ENCODE results near the gene SETBP1. TPM values are rescaled to one million over a fixed set of nuclear protein-coding genes. Genes with fewer than 3 reads are reported as not detected.

SETBP1 gene
- polyA plus RNA-seq, 1 experiment = 2.9 TPM

DNA sequence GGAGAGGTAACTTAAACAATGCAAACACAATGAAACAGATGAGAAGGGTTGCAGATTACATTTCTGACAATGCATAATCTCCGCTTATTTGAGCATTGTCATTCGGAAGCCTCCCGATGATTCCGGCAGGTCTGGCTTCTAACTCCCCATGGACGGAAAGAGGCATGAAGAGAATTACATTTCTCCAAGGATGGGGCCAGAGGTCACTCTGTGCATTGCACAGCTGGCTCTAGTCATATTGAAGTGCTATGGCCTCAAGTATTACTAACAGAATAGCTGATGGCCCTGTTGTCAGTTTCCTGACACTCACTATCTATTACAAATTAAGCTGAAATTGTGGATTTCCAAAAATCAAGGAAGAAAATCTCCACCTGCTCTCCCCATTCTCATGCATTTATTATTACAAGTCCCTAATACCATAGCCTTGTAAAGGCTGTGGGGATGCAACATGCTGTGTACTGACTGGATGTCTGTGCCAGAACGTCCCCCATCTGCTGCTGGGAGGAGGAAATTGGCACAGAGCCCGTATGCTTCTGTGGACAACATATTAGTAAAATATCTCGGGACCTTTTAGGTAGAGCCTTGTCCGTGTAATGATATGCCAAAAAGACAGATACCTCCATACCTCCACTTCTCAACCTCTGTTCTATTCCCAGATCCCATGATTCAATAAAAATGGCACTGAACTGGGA is 168.1 kb downstream of the SETBP1 start:
- DNase-seq (ENCODE audit: low read depth) = no peak
- CTCF ChIA-PET = no interaction called here
- H3K36me3 ChIP-seq (ENCODE audit: control insufficient read depth, insufficient read depth, low read length) = no peaks in the 10 kb centered on the region; the same call in 1 of the 2 replicates
- no peak overlapping the region for H3K4me3 ChIP-seq (ENCODE audit: low read depth, low read length)
- H3K27me3 ChIP-seq (ENCODE audit: control insufficient read depth, insufficient read depth, low read length) = no peaks in the 10 kb centered on the region; the same call in 1 of the 2 replicates
- POLR2A ChIA-PET = interaction anchor here (0.7 kb wide), 1 partner anchor 134 kb away, joined by 11 read pairs; no protein-coding TSS in a partner anchor
- TF ChIP-seq, protein P1, sequence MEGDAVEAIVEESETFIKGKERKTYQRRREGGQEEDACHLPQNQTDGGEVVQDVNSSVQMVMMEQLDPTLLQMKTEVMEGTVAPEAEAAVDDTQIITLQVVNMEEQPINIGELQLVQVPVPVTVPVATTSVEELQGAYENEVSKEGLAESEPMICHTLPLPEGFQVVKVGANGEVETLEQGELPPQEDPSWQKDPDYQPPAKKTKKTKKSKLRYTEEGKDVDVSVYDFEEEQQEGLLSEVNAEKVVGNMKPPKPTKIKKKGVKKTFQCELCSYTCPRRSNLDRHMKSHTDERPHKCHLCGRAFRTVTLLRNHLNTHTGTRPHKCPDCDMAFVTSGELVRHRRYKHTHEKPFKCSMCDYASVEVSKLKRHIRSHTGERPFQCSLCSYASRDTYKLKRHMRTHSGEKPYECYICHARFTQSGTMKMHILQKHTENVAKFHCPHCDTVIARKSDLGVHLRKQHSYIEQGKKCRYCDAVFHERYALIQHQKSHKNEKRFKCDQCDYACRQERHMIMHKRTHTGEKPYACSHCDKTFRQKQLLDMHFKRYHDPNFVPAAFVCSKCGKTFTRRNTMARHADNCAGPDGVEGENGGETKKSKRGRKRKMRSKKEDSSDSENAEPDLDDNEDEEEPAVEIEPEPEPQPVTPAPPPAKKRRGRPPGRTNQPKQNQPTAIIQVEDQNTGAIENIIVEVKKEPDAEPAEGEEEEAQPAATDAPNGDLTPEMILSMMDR (IDR thresholded peaks at IDR 0.05; ENCODE audit: insufficient read depth, low read depth, low read length) = no peak

DNA sequence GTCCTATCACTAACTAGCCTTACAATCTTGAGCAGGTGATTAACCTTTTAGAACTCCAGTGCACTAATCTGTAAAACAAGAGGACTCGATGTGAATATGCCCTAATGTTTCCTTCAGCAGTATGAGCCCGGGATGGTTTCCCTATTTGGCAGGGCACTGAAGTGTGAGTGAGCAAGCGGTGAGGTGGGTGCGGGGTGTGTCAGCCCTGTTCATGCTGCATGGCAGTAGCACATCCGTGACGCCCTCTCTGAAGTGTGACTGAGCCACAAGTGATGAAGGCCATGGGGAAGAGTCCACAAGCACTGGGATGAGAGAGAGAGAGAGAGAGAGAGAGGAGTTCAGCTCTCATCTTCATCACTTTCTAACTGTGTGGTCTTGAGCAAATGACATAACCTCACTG is 168.7 kb downstream of the SETBP1 start:
- no peaks in the 10 kb centered on the region; the same call in 1 of the 2 replicates for H3K36me3 ChIP-seq (ENCODE audit: control insufficient read depth, insufficient read depth, low read length)
- no peak for DNase-seq (ENCODE audit: low read depth)
- TF ChIP-seq, protein P1 (IDR thresholded peaks at IDR 0.05; ENCODE audit: insufficient read depth, low read depth, low read length) = no peak
- H3K27me3 ChIP-seq (ENCODE audit: control insufficient read depth, insufficient read depth, low read length) = no peaks in the 10 kb centered on the region; the same call in 1 of the 2 replicates
- ChIA-PET CTCF (no interaction called here), POLR2A (no interaction called here)
- no peak overlapping the region for H3K4me3 ChIP-seq (ENCODE audit: low read depth, low read length)

DNA sequence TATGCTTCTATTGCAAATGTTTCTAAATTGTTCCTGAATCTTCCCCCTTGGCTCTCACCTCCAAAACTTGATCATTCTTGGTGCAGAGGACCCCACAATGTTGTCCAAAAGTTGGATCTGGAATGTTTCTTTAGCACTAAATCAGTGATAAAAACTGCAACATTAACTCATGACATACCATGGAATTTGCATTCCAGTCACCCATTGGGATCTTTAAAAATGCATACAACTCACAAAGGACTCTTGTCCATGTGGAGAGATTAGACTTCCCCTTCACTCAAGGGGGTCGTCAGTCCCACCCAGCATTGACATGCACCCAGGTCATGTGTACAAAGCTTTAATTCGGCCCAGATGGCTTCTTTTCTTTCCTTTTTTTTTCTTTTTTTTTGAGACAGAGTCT is 169.3 kb downstream of the SETBP1 start:
- Histone ChIP-seq H3K36me3 (ENCODE audit: control insufficient read depth, insufficient read depth, low read length) (no peaks in the 10 kb centered on the region; the same call in 1 of the 2 replicates), H3K27me3 (ENCODE audit: control insufficient read depth, insufficient read depth, low read length) (no peaks in the 10 kb centered on the region; the same call in 1 of the 2 replicates), H3K4me3 (ENCODE audit: low read depth, low read length) (no peak overlapping the region)
- CTCF ChIA-PET = no interaction called here
- TF ChIP-seq, protein P1 (IDR thresholded peaks at IDR 0.05; ENCODE audit: insufficient read depth, low read depth, low read length) = no peak
- no peak for DNase-seq (ENCODE audit: low read depth)
- POLR2A ChIA-PET = no interaction called here

DNA sequence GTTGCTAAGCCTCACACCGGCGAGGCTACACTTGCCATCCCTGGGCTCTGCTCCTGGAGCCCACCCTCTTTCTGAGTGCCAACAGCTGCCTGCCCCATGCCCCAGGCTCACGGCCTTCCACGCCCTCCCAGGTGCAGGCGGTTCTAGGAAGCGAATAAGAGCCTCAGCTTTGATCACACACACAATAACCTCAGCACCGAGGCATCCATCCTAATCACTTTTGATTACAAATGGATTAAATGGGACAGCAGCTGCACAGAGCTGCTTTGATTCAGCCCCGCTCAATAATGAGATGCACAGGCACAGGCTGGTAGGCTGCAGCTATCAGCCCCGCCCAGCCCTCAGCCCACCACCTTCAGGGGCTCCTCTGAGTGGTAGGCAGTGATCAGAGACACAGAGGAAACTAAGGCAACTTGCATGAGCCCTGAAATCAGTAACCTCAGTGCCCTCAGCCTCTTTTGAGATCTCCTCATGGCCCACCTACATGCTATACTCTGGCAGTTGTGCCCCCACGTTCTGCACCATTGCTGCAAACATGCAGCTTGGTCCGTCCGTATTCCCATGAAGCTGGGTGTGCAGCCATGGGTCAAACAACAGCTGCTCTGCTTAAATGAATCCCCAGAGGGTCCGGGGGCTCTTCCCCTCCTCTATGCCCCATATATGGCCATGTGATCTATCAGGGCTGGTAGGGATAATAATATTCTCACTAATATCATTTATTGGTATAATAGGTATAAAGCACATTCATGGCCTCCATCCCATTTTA is 171.4 kb downstream of the SETBP1 start:
- CTCF ChIA-PET = interaction anchor here (0.8 to 1.4 kb wide), 2 partner anchors 11 to 52 kb away, joined by 3 to 4 read pairs; no protein-coding TSS in a partner anchor
- Histone ChIP-seq H3K27me3 (ENCODE audit: control insufficient read depth, insufficient read depth, low read length) (no peaks in the 10 kb centered on the region; the same call in 1 of the 2 replicates), H3K4me3 (ENCODE audit: low read depth, low read length) (no peak overlapping the region), H3K36me3 (ENCODE audit: control insufficient read depth, insufficient read depth, low read length) (no peaks in the 10 kb centered on the region)
- no peak for DNase-seq (ENCODE audit: low read depth)
- TF ChIP-seq, protein P1 (IDR thresholded peaks at IDR 0.05; ENCODE audit: insufficient read depth, low read depth, low read length) = no peak
- POLR2A ChIA-PET = no interaction called here

DNA sequence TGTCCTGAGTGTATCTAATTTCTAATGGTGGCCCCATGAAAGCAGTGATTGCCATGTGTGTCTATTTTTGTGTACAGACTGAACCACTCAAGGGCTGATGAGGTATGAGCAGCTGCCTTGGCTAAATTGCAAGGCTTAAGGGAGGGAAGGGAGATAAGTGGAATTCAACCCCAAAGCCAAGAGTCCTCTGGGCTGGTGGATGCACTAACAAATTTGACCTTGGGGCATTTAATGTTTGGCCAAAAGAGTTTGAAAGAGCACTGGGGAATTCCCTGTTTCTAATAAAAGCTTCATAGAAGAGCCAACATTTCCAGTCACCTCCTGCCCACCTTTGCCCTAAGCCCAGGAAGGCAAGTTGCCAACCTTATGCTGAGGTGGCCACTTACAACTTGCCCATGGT is 172.1 kb downstream of the SETBP1 start:
- H3K4me3 ChIP-seq (ENCODE audit: low read depth, low read length) = no peak overlapping the region
- POLR2A ChIA-PET = no interaction called here
- CTCF ChIA-PET = interaction anchor here (0.6 to 1.4 kb wide), 3 partner anchors 51 to 174 kb away, joined by 3 to 4 read pairs (median 4); no protein-coding TSS in a partner anchor
- no peaks in the 10 kb centered on the region for H3K36me3 ChIP-seq (ENCODE audit: control insufficient read depth, insufficient read depth, low read length)
- TF ChIP-seq, protein P1 (IDR thresholded peaks at IDR 0.05; ENCODE audit: insufficient read depth, low read depth, low read length) = no peak
- no peaks in the 10 kb centered on the region; the same call in 1 of the 2 replicates for H3K27me3 ChIP-seq (ENCODE audit: control insufficient read depth, insufficient read depth, low read length)
- no peak for DNase-seq (ENCODE audit: low read depth)

All from BJ (cell line).